HCT116 (cell line): ENCODE results near the gene AGL. TPM values are rescaled to one million over a fixed set of nuclear protein-coding genes. Genes with fewer than 3 reads are reported as not detected.
A peak's percentile ranks its signal among the peaks of the same experiment; 100 is the strongest.

Source experiments
- ATAC-seq: fragments of 200-7000 bp; cut with Tn5 transposase; 2 replicates; pipeline ENCODE4 v1.9.1; 2020; ENCODE audit warnings: mild to moderate bottlenecking, moderate library complexity
- BruUV-seq: library from RNA; stranded (reverse); fragments of 400-500 nt; replicated peaks from 2 replicates; lab custom pipeline; 2021; lab: Mats Ljungman, UMichigan
- CTCF ChIA-PET: fragments of 300-600 bp; sonication (Branson Sonifier 250); formaldehyde crosslinking; loops from one replicate; lab custom pipeline; 2021; ENCODE audit warnings: antibody characterized with exemption; lab: Charles Lee
- POLR2A ChIA-PET: fragments of 300-600, 350-600 bp; sonication (Branson Sonifier 250); formaldehyde crosslinking; loops from one replicate; lab custom pipeline; 2021; ENCODE audit warnings: antibody characterized with exemption; lab: Charles Lee
- RAD21 ChIA-PET, 2 experiments: fragments of 300-600 bp; sonication (Branson Sonifier 250); formaldehyde crosslinking; loops; one replicate each; lab custom pipeline; 2023; ENCODE audit warnings: low total read pairs in 2 of 2; ENCODE audit not compliant: uncharacterized antibody in 2 of 2, unreplicated experiment in 2 of 2, low non-redundant PET in 1 of 2; lab: Charles Lee
- DNase-seq: peaks from one replicate; pipeline ENCODE4 v3.0.0-alpha.2; 2010; ENCODE audit warnings: low read depth, low spot score
- H2AFZ ChIP-seq: fragments of 200-600 bp; shearing (Covaris generic), sonication (generic); 2 replicates; pipeline ENCODE4 v1.6.1; 2017; ENCODE audit warnings: low read depth, mixed run types, mixed read lengths, antibody characterized with exemption, low read length; ENCODE audit not compliant: poor library complexity, severe bottlenecking
- H3K27ac ChIP-seq: 2 replicates; pipeline ENCODE4 v1.5.1; 2012; ENCODE audit warnings: low read depth, low read length
- H3K27me3 ChIP-seq: fragments of 200-600 bp; sonication (generic); 2 replicates; pipeline ENCODE4 v1.6.1; 2016; ENCODE audit warnings: mixed run types, low read length, mixed read lengths; ENCODE audit not compliant: insufficient read depth
- H3K36me3 ChIP-seq, 2 experiments: fragments of 200-500 bp in 1 of 2; fragments of 200-600 bp in 1 of 2; sonication (Bioruptor generic) in 1 of 2; sonication (generic) in 1 of 2; 2 replicates each; pipeline versions ENCODE4 v1.5.1 to v1.6.1; 2014 to 2016; ENCODE audit warnings: low read length in 2 of 2, inconsistent platforms in 1 of 2, mixed read lengths in 1 of 2, mixed run types in 1 of 2; ENCODE audit not compliant: insufficient read depth in 2 of 2, control insufficient read depth in 1 of 2
- H3K4me1 ChIP-seq, 2 experiments: fragments of 200-600 bp in 1 of 2; sonication (generic) in 1 of 2; 2 replicates each; pipeline versions ENCODE4 v1.5.1 to v1.6.1; 2012 to 2017; ENCODE audit warnings: low read length in 2 of 2, inconsistent platforms in 1 of 2, mild to moderate bottlenecking in 1 of 2, mixed read lengths in 1 of 2, mixed run types in 1 of 2, moderate library complexity in 1 of 2; ENCODE audit not compliant: insufficient read depth in 2 of 2, control insufficient read depth in 1 of 2
- H3K4me2 ChIP-seq: fragments of 200-600 bp; sonication (generic); 2 replicates; pipeline ENCODE4 v1.6.1; 2017; ENCODE audit warnings: mixed run types, low read length, mixed read lengths
- H3K4me3 ChIP-seq, 2 experiments: fragments of 200-600 bp in 1 of 2; sonication (generic) in 1 of 2; replicated peaks in 1 of 2; 2 replicates each; pipeline ENCODE4 v1.5.1; 2011 to 2016; ENCODE audit warnings: low read length in 2 of 2, control low read depth in 1 of 2, low read depth in 1 of 2, mild to moderate bottlenecking in 1 of 2, mixed read lengths in 1 of 2, mixed run types in 1 of 2
- H3K79me2 ChIP-seq: fragments of 200-600 bp; sonication (generic); 2 replicates; pipeline ENCODE4 v1.6.1; 2017; ENCODE audit warnings: mild to moderate bottlenecking, mixed run types, low read length, moderate library complexity, mixed read lengths; ENCODE audit not compliant: insufficient read depth
- H3K9ac ChIP-seq: fragments of 200-600 bp; sonication (generic); 2 replicates; pipeline ENCODE4 v1.6.1; 2016; ENCODE audit warnings: low read length, mixed read lengths
- H3K9me2 ChIP-seq: fragments of 200-600 bp; sonication (generic), shearing (Covaris generic); 2 replicates; pipeline ENCODE4 v1.6.1; 2017; ENCODE audit warnings: mixed run types, mild to moderate bottlenecking, moderate library complexity; ENCODE audit not compliant: insufficient read depth
- H3K9me3 ChIP-seq, 2 experiments: fragments of 200-500 bp in 1 of 2; fragments of 200-600 bp in 1 of 2; sonication (Bioruptor generic) in 1 of 2; sonication (generic) in 1 of 2; 2 replicates each; pipeline ENCODE4 v1.6.1; 2014 to 2017; ENCODE audit warnings: low read length in 2 of 2, mixed read lengths in 2 of 2, inconsistent platforms in 1 of 2, low read depth in 1 of 2, mild to moderate bottlenecking in 1 of 2, mixed run types in 1 of 2, moderate library complexity in 1 of 2; ENCODE audit not compliant: control insufficient read depth in 1 of 2, insufficient read depth in 1 of 2
- H4K20me1 ChIP-seq: fragments of 200-600 bp; sonication (generic), shearing (Covaris generic); 2 replicates; pipeline ENCODE4 v1.6.1; 2017; ENCODE audit warnings: mixed run types, mild to moderate bottlenecking, moderate library complexity; ENCODE audit not compliant: insufficient read depth
- POLR2AphosphoS5 ChIP-seq: IDR thresholded peaks from 2 replicates; pipeline ENCODE4 v1.6.1; 2011; ENCODE audit warnings: mild to moderate bottlenecking, low read depth, low read length, moderate library complexity
- RAD21 ChIP-seq: IDR thresholded peaks from 2 replicates; pipeline ENCODE4 v1.6.1; 2012; ENCODE audit warnings: low read depth, mild to moderate bottlenecking
- ZFX ChIP-seq: fragments of 450-650 bp; IDR thresholded peaks from 2 replicates; pipeline ENCODE4 v1.6.1; 2017
- intact Hi-C: fragments of 100-400 bp; cut with micrococcal nuclease; formaldehyde crosslinking; loops from 2 replicates; pipeline ENCODE4 v1.10.0; 2022
- total RNA-seq: library from RNA; stranded (reverse); gene quantifications from one replicate; pipeline ENCODE4 v1.2.1, GENCODE V29; 2021; ENCODE audit not compliant: unreplicated experiment
- TF ChIP-seq, protein P1 (sequence below): IDR thresholded peaks from 2 replicates; pipeline ENCODE4 v1.6.1; 2012; ENCODE audit warnings: low read depth
- TF ChIP-seq, protein P2 (sequence below): IDR thresholded peaks from 2 replicates; pipeline ENCODE4 v1.6.1; 2011; ENCODE audit warnings: mild to moderate bottlenecking, low read length, moderate library complexity; ENCODE audit not compliant: insufficient replicate concordance; ENCODE audit errors: extremely low read depth

AGL gene
- total RNA-seq, 1 experiment from 2014 or later, result 19.4 TPM

DNA sequence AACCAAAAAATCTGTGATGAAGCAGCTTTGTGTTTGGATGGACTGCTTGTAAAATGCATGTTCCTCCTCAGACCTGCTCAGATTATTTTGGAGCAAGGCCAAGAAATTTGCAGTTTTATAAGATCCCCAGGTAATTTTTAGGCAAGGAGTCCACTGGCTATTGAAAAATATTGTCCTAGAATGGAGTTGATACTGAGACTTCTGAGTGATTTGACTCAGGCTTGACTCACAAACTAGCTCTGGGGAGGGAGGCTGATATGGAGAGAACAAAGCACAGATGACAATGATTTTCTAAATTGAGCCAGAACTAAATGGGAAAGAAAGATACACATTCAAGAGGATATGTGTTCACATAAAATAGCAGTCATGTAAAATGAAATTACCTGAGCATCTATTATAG lies 36.7 kb downstream of the AGL start:
- intact Hi-C loops, result no loop called here
- RAD21 ChIA-PET, result no interaction called here
- TF ChIP-seq, protein P1, sequence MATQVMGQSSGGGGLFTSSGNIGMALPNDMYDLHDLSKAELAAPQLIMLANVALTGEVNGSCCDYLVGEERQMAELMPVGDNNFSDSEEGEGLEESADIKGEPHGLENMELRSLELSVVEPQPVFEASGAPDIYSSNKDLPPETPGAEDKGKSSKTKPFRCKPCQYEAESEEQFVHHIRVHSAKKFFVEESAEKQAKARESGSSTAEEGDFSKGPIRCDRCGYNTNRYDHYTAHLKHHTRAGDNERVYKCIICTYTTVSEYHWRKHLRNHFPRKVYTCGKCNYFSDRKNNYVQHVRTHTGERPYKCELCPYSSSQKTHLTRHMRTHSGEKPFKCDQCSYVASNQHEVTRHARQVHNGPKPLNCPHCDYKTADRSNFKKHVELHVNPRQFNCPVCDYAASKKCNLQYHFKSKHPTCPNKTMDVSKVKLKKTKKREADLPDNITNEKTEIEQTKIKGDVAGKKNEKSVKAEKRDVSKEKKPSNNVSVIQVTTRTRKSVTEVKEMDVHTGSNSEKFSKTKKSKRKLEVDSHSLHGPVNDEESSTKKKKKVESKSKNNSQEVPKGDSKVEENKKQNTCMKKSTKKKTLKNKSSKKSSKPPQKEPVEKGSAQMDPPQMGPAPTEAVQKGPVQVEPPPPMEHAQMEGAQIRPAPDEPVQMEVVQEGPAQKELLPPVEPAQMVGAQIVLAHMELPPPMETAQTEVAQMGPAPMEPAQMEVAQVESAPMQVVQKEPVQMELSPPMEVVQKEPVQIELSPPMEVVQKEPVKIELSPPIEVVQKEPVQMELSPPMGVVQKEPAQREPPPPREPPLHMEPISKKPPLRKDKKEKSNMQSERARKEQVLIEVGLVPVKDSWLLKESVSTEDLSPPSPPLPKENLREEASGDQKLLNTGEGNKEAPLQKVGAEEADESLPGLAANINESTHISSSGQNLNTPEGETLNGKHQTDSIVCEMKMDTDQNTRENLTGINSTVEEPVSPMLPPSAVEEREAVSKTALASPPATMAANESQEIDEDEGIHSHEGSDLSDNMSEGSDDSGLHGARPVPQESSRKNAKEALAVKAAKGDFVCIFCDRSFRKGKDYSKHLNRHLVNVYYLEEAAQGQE, result no peak
- no peak for TF ChIP-seq RAD21
- no peak for TF ChIP-seq POLR2AphosphoS5
- TF ChIP-seq, protein P2, sequence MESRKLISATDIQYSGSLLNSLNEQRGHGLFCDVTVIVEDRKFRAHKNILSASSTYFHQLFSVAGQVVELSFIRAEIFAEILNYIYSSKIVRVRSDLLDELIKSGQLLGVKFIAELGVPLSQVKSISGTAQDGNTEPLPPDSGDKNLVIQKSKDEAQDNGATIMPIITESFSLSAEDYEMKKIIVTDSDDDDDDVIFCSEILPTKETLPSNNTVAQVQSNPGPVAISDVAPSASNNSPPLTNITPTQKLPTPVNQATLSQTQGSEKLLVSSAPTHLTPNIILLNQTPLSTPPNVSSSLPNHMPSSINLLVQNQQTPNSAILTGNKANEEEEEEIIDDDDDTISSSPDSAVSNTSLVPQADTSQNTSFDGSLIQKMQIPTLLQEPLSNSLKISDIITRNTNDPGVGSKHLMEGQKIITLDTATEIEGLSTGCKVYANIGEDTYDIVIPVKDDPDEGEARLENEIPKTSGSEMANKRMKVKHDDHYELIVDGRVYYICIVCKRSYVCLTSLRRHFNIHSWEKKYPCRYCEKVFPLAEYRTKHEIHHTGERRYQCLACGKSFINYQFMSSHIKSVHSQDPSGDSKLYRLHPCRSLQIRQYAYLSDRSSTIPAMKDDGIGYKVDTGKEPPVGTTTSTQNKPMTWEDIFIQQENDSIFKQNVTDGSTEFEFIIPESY, result no peak
- no peak for TF ChIP-seq ZFX
- TF ChIP-seq, all 23 proteins: peak for 0

More for the DNA sequence above, 36.7 kb downstream of the AGL start:
- TSS peak; percentile 23 for BruUV-seq
- ChIA-PET POLR2A (no interaction called here), CTCF (no interaction called here)
- H3K9ac ChIP-seq, result no peak overlapping the region
- peaks cover 5 to 6% of the 10 kb centered on the region in 2 experiments; a peak in 2 of 4 replicates for H3K36me3 ChIP-seq
- no peaks in the 10 kb centered on the region for H4K20me1 ChIP-seq
- no peak overlapping the region for H2AFZ ChIP-seq
- H3K4me1 ChIP-seq, result no peaks in the 10 kb centered on the region
- H3K27me3 ChIP-seq, result no peaks in the 10 kb centered on the region
- no peak overlapping the region for H3K4me2 ChIP-seq
- no peak for DNase-seq
- ATAC-seq, result no peak
- no peaks in the 10 kb centered on the region for H3K9me2 ChIP-seq
- H3K9me3 ChIP-seq, result no peaks in the 10 kb centered on the region
- H3K79me2 ChIP-seq, result no peaks in the 10 kb centered on the region
- no peak overlapping the region for H3K4me3 ChIP-seq
- H3K27ac ChIP-seq, result no peak overlapping the region
